ENCODE results near the gene ZNF639.

GRCh38 chr3:179347345-179348194 lies 24.7 kb downstream of the ZNF639 start, which contains the start of gene MFN1:
- TF ChIP-seq CTCF (IDR thresholded peaks at IDR 0.05) (no peak), POLR2A (IDR thresholded peaks at IDR 0.05) (peak; percentile 39 to 93)

All from thyroid gland (tissue), 4 donors.